Neutrophil (primary cell): ENCODE results near the gene SNTG2.

ENCODE experiments used
- H3K27ac ChIP-seq: fragments of 200-600 bp; sonication (generic); 2 replicates; pipeline ENCODE4 v1.5.1; 2016; ENCODE audit warnings: mild to moderate bottlenecking, moderate library complexity
- H3K27me3 ChIP-seq: fragments of 200-600 bp; sonication (generic); 2 replicates; pipeline ENCODE4 v1.6.0; 2016; ENCODE audit warnings: mild to moderate bottlenecking
- H3K36me3 ChIP-seq: fragments of 200-600 bp; sonication (generic); 2 replicates; pipeline ENCODE4 v1.5.1; 2017
- H3K4me1 ChIP-seq, 2 experiments: fragments of 200-600 bp in 1 of 2; sonication (generic) in 1 of 2; 1 replicate in 1 of 2; 2 replicates in 1 of 2; pipeline versions ENCODE4 v1.5.1 to v1.6.1; 2013 to 2016; ENCODE audit warnings: low read depth in 1 of 2, low read length in 1 of 2, mild to moderate bottlenecking in 1 of 2, moderate library complexity in 1 of 2; ENCODE audit not compliant: control insufficient read depth in 1 of 2, insufficient read depth in 1 of 2
- H3K4me3 ChIP-seq, 2 experiments: fragments of 200-600 bp in 1 of 2; sonication (generic) in 1 of 2; 1 replicate in 1 of 2; 2 replicates in 1 of 2; pipeline ENCODE4 v1.5.1; 2013 to 2016; ENCODE audit warnings: low read depth in 1 of 2, low read length in 1 of 2, mild to moderate bottlenecking in 1 of 2, moderate library complexity in 1 of 2
- H3K9me3 ChIP-seq: fragments of 200-600 bp; sonication (generic); 2 replicates; pipeline ENCODE4 v1.5.1; 2016
- TF ChIP-seq, protein P1 (sequence below): fragments of 200-600 bp; sonication (generic); IDR thresholded peaks from 2 replicates; pipeline ENCODE4 v1.5.1; 2016; ENCODE audit warnings: antibody characterized with exemption

The SNTG2 gene

DNA sequence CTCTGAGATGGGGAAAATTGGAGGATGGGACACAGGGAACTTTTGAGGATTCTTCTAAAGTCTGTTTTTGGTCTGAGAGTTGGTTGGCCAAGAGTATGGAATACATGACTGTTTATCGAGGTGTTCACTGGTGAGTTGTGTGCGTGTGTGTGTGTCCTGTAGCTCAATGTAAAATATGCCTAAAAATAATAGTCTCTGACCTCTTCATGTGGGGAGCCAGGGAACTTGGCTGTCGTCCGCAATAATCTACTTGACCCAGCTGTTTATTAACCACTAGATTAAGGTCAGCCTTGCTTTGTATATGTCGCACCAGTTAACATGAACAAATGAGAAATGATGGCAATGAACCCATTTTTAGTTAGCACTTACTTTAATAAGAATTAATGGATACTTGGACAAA is 285.2 kb downstream of the SNTG2 start:
- H3K9me3 ChIP-seq: no peaks in the 10 kb centered on the region
- no peak overlapping the region for H3K27ac ChIP-seq
- no peaks in the 10 kb centered on the region for H3K27me3 ChIP-seq
- no peaks in the 10 kb centered on the region for H3K4me1 ChIP-seq
- H3K36me3 ChIP-seq: no peaks in the 10 kb centered on the region
- H3K4me3 ChIP-seq: no peak overlapping the region
- TF ChIP-seq, protein P1, sequence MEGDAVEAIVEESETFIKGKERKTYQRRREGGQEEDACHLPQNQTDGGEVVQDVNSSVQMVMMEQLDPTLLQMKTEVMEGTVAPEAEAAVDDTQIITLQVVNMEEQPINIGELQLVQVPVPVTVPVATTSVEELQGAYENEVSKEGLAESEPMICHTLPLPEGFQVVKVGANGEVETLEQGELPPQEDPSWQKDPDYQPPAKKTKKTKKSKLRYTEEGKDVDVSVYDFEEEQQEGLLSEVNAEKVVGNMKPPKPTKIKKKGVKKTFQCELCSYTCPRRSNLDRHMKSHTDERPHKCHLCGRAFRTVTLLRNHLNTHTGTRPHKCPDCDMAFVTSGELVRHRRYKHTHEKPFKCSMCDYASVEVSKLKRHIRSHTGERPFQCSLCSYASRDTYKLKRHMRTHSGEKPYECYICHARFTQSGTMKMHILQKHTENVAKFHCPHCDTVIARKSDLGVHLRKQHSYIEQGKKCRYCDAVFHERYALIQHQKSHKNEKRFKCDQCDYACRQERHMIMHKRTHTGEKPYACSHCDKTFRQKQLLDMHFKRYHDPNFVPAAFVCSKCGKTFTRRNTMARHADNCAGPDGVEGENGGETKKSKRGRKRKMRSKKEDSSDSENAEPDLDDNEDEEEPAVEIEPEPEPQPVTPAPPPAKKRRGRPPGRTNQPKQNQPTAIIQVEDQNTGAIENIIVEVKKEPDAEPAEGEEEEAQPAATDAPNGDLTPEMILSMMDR: no peak

DNA sequence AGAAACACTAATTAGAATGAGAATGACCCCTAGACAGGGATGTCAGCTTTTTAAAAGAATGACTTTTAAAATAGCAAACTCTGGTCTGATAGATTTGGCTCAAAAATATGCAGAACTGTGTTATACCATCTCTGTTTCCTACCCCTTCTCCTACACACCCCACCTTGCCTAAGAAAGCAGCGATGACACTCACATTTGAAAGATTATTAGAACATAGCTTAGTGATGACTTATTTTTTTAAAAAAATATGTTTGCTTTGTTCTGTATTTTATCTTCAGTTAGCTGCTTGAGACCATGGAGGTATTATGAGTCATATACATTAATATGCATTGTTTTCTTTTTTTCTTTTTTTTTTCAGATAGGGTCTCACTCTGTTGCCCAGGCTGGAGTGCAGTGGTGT is 286.0 kb downstream of the SNTG2 start:
- H3K36me3 ChIP-seq: no peaks in the 10 kb centered on the region
- H3K4me3 ChIP-seq: no peak overlapping the region
- no peak overlapping the region for H3K27ac ChIP-seq
- no peaks in the 10 kb centered on the region for H3K9me3 ChIP-seq
- no peaks in the 10 kb centered on the region for H3K4me1 ChIP-seq
- TF ChIP-seq, protein P1: no peak
- no peaks in the 10 kb centered on the region for H3K27me3 ChIP-seq

GRCh38 chr2:1237783-1238182 is 287.1 kb downstream of the SNTG2 start:
- no peaks in the 10 kb centered on the region for H3K27me3 ChIP-seq
- H3K27ac ChIP-seq: no peak overlapping the region
- no peaks in the 10 kb centered on the region for H3K36me3 ChIP-seq
- no peaks in the 10 kb centered on the region for H3K9me3 ChIP-seq
- no peaks in the 10 kb centered on the region for H3K4me1 ChIP-seq
- no peak overlapping the region for H3K4me3 ChIP-seq
- TF ChIP-seq, protein P1: no peak

GRCh38 chr2:1238598-1239138 is 288.0 kb downstream of the SNTG2 start:
- TF ChIP-seq, protein P1: no peak
- Histone ChIP-seq H3K4me3 (no peak overlapping the region), H3K27ac (no peak overlapping the region), H3K4me1 (no peaks in the 10 kb centered on the region), H3K27me3 (no peaks in the 10 kb centered on the region), H3K36me3 (no peaks in the 10 kb centered on the region), H3K9me3 (no peaks in the 10 kb centered on the region)

DNA sequence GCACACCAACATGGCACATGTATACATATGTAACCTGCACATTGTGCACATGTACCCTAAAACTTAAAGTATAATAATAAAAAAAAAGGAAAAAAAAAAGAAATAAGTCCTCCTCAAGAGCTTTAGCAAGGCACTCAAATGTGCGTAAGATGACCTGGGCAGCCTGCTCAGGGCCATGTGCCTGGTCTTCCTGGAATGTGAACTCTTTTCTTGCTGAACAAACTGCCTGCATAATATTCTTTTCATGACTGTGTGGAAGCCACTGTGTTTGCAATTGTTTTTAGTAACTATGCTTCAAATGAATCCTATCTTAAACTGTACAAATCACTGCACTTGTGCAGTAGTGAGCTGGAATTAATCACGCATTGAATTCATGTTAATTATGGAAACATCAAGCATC is 294.5 kb downstream of the SNTG2 start:
- no peaks in the 10 kb centered on the region for H3K9me3 ChIP-seq
- TF ChIP-seq, protein P1: no peak
- no peaks in the 10 kb centered on the region for H3K27me3 ChIP-seq
- H3K27ac ChIP-seq: no peak overlapping the region
- no peaks in the 10 kb centered on the region for H3K4me1 ChIP-seq
- no peaks in the 10 kb centered on the region for H3K36me3 ChIP-seq
- H3K4me3 ChIP-seq: no peak overlapping the region

DNA sequence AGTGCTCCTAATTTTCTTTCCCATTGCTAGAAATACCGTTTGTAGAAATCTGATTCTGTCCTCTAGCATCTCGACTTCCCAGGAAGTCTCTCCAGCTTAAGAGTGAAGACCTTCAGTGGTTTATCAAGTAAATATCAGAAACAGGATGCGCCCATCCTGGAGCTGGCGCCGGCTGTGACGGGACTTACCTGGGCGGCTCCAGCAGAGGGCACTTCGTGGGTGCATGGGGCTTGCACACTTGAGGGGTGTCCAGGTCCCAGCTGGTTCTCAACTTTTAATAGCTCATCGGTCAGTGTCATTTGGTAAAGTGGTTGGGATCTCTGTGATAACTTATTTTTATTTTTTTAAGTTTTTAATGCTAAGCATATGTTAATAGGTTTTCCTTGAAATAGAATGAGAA is 295.6 kb downstream of the SNTG2 start:
- no peak overlapping the region for H3K4me3 ChIP-seq
- TF ChIP-seq, protein P1: no peak

More for the DNA sequence above, 295.6 kb downstream of the SNTG2 start:
- Histone ChIP-seq H3K27me3 (no peaks in the 10 kb centered on the region), H3K9me3 (no peaks in the 10 kb centered on the region), H3K27ac (no peak overlapping the region), H3K4me1 (no peaks in the 10 kb centered on the region), H3K36me3 (no peaks in the 10 kb centered on the region)
